Activated CD8-positive, alpha-beta memory T cell treated with anti-CD3 and anti-CD28 coated beads for 24 hours (primary cell): ENCODE measurements around the gene NUP54.

Source experiments
- DNase-seq: peaks from one replicate; pipeline ENCODE4 v3.0.0-alpha.2; 2020

The NUP54 gene

DNA sequence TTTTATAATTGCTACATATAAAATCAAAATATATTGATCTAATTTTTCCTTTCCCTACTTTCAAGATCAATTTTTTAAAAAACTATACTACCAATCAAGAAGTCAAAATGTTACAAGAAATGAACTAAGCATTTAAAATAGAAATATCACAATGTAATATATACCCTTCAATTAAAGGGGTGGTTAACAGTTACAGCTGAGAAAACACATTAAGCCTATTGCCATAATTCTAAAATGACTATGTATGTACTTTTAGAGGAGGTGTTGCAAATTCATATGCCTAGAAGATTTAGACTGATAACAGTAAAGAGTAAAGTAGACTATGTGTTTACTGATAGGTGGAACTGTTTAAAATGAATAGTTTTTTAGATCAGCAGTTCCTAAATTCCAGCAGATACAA is 3.7 kb downstream of the NUP54 start:
- DNase-seq, result no peak

DNA sequence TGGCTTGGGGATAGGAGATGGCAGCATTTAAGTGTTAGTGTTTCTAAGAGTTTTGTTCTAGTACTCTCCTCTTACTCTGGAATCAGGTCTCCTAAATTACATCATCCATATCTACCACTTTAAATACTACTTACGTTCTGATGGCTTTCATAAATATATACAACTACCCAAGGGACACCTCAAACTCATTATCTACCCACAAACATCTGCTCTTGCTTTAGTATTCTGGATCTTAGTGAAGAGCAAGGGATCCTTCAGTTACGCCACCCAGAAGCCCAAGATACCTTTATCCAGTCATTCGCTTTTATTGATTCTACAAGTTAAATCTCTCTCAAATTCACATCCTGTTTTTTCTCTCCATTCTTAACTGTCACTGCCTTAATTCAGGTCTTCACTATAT is 7.0 kb downstream of the NUP54 start:
- DNase-seq, result no peak

DNA sequence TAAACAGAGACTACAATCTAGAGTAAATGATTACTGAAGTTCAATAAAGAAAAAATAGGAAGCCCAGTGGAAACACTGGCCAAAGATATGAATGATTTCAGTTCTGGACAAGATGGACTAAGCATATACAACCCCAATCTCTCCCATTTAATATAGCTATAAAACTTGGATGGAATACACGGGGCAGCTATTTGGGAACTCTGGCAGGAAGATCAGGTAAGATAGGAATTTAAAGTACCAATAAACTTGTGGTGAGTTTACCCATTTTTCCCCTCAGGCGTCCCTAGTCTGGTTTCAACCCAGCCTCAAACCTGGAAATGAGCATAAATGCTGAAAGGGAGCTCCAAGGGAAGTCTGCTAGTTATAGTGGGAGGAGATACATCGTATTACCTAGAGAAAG is 20.4 kb downstream of the NUP54 start:
- DNase-seq, result no peak

DNA sequence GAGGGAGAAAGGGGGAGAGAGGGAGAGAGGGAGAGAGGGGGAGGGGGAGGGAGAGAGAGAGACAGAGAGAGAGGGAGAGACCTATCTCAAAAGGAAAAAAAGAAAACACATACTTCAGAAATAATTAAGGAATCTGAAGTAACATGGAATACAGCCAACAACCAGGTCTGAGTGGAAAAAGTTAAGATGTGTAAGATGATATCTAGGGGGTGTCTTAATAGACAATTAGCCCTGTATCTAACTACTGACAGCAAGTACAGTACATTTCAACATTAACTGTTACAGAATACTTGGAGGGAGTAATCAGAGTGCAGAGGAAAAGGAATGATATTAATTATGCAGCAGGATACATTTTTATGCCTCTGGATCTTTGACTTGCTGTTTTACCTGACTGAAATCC is 22.4 kb downstream of the NUP54 start:
- no peak for DNase-seq

DNA sequence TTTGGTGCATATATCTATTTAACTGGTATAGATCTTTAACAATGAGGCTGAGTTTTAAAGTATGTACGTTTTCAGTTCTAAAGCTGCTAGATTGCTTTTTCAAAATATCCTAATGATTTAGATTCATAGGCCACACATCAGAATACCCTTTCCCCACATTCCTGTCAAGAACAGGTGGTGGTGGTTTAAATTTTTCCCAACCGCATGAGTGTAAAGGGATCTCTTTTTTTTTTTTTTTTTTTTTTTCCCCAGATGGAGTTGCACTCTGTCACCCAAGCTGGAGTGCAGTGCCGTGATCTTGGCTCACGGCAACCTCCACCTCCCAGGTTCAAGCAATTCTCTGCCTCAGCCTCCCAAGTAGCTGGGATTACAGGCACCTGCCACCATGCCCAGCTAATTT is 28.0 kb downstream of the NUP54 start:
- no peak for DNase-seq

DNA sequence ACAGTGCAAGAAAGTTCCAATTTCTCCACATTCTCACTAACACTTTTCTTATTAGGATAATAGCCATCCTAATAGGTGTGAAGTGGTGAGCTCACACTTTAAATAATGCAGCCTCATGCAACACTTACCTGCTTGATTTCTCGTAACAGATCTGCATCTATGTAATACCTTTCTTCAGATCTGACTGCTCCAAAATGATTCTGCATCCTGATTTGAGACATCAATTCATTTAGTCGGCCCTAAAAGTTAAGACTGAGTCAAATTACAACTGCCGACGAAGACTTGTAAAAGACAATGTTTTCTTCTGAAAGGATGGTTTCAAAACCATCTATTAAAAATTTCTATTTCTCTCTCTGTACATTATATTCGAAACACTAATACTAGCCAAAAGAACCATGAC is 30.7 kb downstream of the NUP54 start:
- DNase-seq, result no peak

DNA sequence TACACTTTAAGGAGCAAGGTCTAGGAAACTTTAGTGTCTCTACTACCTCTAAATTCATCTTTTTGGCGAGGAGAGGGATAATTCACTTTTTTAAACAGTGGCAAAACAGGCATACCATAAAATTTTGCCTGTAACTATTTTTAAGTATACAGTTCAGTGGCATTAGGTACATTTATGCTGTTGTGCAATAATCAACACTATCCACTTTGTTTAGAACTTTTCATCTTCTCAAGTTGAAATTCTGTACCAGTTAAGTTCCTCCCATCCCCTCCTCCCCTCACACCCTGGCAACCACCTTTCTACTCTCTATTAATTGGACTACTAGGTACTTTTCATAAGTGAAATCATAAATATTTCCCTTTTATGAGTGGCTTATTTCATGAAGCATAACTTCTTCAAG is 31.4 kb downstream of the NUP54 start:
- no peak for DNase-seq

DNA sequence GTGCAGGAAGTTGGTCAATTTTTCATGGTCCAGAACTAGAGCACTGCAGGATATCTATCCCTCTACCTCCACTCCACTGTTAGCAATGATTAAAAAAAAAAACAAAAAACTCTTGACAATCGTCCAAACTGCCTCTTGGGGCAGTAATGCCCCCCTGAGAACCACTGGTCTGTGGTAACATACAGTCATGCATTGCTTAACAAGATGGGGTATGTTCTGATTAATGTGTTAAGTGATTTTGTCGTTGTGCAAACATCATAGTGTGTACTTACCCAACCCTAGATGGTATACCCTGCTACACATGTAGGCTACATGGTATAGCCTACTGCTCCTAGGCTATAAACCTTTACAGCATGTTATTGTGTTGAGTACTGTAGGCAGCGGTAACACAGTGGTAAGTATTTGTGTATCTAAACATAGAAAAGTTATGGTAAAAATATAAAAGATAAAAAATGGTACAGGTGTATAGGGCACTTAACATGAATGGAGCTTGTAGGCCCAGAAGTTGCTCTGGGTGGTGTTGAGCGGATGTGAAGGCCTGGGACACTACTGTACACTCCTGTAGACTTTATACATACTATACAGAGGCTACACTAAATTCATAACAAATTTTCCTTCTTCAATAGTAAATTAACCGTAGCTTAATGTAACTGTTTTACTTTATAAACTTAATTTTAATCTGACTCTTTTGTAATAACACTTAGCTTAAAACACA is 39.6 kb downstream of the NUP54 start:
- no peak for DNase-seq

DNA sequence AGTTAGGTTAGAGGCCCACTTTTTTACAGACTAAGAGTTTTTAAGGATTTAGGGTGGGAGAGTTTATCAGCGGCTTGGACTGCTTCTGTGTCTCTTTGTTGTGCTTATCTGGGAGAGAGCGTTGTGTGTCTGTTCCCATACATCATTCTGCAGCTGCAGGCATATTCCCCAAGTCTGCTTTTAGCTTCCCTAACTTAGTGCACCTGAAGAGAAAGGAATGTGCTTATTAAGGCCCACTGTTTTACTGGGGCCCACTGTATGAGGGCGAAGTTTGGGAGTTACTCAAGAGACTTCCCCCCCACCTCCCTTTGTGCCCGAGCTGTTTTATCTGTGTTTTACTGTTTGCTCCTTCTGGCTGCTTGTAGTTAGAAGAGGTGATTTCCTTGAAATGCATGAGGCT is 41.8 kb downstream of the NUP54 start:
- DNase-seq, result no peak

DNA sequence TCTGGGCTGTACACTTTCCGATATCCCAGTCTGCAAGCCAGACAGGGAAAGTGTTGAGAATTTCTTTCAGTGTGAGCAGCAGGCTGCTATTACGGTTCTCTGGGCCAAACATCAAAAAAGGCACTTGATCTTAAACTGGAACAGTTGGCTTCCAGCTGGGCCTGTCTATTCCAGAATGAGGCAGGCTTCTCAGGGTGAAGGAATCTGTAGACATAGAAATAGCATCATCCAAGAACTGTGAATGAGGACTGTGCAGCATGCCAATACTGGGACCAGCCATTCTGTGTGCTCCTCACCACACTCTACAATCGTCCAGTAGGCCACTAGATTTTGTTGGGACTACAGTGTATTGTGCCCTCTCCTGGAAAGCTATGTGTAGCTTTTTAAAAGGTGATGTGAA is 42.5 kb downstream of the NUP54 start:
- DNase-seq, result no peak

DNA sequence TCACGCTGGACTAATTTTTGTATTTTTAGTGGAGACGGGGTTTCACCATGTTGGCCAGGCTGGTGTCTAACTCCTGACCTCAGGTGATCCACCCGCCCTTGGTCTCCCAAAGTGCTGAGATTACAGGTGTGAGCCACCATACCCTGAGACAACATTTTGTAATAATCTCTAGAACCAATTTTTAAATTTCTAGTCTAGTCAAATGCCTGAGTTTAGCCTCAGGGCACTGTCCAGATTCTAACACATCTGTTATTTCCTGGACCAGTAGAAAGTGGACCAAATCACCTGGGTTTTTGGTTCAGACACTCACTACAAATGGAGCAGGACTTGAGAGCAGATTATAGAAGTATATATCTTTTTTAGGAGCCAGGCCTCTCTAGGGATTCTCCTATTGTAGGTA is 52.1 kb downstream of the NUP54 start:
- DNase-seq, result no peak

DNA sequence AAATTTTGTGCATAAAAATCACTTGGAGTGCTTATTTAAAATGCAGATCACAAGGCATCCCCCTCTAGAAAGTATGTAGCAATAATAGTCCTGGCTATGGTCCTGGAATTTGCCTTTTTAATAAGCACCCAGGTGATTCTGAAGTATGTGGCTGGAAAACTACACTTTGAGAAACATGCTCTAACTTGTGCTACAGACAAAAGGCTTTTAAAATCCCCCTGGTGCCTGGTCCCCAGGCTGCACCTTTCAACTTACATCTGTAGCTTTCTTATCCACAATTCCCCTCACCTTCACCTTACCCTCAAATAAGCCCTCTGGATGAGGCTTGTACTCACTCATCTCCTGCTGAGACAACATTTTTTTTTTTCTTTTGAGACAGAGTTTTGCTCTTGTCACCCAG is 52.6 kb downstream of the NUP54 start:
- no peak for DNase-seq

DNA sequence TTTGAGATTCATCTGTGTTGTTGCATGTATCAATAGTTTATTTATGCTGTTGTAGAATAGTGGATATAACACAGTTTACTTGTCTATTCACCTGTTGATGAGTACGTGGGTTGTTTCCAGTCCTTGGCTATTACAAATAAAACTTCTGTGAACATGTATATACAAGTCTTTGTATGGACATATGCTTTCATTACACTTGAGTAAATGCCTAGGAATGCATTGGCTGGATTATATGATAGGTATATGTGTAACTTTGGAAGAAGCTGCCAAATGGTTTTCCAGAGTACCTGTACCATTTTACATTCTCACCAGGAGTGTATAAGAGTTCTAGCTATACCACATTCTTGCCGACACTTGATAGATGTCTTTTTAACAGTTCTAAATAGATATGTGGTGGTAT is 57.1 kb downstream of the NUP54 start:
- no peak for DNase-seq

DNA sequence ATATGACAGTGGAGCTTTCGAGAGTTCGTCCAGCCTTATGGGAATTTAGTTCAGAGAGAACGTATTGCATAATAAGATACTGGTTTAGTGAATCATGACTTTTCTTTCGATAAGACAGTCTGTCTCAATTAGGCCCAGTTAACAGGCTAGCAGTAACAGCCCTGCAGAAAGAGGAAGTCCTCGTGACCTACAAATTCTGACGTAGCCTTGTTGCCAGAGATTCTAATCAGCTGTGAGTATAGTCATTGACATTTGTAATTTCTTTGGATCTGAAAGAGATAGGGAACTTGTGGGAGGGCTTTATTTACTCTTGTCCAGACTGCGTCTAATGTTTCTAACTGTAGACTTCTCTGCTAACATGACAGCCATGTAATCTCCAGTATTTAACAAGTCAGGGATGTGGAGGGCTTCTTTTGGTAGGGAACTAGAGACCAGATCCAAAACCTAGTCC is 57.9 kb downstream of the NUP54 start:
- DNase-seq, result no peak

DNA sequence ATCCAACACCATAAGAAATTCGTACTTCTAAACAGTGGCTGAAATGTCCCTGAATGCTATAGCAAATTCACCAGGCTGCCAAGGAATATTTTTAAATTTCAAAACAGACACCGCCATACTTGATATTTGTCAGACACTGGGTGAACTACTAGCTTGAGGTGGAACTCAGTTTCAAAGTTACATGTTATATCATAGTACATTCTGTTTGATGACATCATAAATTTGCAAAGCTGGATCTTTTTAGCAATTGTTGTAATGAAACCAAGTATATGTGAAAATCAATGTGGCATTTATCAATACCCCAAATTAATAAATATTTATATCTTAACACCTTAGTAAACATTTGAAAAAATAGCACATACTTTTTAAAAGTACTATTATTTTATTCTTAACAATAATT is 59.5 kb downstream of the NUP54 start:
- DNase-seq, result no peak

DNA sequence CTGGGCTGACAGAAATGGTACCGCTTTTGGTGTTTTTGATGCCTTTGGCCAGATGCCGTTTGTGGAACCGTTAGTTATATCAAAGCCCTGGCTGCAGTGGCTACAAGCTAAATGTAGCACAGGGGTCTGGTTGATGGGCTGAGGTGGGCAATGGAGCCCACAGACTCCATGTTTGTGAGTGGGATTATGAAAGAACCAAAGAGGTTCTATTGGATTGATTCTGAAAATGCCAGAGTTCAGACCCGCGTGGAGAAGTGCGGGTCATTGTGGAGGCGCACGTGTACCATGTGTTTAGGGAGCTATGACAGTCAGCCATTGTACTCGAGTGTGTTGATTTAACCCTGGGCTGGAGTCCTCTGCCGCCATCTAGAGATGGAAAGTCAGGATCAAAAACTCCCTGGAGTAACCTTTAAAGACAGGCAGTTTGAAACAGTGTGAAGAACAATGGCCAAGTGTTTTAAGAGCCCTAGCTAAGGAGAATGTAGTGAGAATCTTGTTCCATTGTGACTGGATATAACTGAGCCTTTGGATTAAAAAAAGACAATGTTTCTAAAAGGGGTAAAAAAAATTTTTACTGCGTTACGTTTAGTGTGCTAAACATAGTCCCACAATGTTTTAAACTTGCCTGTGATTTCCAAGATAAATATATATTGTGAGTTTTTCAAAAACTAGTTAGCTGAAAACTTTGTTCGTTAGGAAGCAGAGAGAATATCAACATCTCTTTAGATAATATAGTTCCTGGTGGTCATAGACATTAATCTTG is 61.0 kb downstream of the NUP54 start:
- no peak for DNase-seq

DNA sequence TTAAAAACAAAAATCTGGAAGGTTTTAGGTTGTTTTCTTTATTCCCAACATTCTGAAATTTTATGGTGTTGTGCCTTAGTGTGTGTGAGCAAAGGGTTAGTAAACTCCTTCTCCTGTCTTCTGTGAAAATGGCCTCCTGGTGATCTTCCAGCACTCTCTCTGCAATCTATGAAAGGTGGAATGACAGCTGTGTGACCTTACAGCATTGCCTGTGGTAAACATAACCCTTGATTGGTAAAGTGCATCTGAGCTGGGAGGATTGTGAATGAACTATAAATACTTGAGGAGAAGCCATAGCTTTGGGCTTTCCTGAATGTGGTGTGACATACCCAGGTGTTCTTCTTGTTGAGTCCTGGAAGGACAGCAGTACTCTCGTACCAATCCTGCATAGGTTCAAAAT is 63.7 kb downstream of the NUP54 start:
- DNase-seq, result no peak

DNA sequence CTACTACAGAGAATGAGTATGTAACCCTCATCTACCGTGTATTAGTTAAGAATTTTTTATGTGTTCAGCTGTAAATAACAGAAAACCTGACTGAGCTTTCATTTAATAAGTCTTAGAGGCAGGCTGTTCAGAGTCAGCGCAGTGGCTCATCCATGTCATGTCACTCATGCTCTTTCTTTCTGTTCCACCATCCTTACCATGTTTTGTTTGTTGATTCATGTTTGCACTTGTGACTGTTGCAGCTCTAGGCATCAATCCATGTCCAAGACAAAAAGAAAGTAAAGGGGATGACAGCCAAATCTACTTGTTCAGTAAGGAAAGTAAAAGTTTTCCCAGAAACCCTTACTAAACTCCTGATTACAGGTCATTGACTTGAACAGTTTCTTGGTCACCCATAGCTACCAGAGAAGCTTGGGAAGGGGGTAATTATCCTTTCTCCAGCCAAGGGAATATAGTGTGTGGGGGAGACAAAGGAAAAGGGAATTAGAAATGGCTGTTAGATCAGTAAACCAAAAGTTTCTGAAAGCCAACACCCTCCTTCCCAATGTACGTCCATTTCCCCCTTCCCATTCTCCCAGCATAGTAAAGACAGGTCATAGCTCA is 64.7 kb downstream of the NUP54 start:
- DNase-seq, result no peak

DNA sequence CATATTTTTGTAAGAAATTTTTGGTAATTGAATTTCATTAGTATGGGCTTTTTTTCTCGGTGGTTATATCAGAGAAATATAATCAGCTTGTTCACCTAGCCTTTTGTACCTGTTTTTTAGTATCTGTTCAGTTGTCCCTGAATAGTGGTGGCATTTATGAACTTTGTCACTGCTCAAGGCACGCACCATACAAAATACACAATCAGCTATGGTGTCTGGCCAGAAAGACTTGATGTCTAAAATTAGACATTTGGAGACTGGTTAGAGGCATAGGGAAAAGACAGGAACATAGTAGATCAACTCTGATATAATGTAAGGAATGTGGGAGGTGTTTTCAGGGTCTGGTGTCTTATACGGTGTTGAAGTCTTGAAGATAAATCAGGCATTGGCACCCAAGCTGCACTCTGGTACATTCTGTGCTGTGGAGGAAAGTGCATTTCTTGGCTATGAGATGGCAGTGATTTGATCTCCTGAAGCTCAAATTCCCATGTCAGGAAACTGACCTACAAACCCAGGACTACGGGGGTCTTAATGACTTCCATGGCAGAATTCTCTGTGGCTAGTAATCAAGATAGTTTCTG is 70.1 kb downstream of the NUP54 start:
- no peak for DNase-seq

DNA sequence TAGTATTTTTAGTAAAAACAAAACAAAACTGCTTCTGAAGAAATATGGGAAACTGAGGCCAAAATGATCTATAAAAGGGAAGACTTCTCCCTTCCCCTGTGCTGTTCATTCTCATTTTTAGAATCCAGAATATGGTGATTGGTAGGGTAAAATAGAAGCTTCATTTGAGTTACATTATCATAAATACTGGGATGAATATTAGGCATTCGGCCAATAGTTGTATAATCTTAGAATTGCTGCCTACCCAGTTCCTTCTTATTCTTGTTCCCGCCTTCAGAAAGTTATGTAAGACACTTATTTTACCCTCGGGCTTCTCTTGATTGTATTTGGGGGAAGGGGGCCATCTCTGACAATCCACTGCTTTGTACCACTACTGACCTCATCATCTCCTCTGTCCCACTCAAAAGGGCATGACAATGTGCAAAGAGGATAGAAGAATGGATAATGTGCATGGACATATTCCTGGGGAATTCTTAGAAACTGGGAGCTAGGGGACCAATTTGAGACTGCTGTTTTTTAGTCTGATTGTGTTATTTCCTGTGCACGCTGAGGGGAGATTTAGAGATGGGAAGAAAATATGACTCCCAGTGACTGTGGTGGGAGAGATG is 73.1 kb downstream of the NUP54 start:
- no peak for DNase-seq

DNA sequence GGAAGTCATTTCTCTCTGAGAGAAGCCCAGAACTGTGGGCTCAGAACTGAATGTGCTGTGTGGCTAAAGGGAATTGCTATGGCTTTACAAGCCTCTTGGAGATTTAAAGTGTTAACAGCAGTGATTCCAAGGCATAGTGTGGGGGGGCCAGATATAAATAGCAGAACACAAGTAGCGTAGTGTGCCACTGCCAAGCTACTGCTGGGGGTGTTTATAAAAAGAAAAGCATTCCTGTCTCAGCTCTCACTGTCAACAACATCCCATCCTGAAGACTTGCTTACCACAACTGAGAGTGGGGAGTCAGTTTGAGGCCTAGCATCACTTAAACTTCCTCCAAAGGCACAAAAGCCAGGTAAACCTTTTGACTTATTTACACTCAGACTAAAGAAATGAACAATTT is 73.7 kb downstream of the NUP54 start, which contains the start of gene ART3:
ART3 (plus strand) TSS at position 242 of the 400 bp plus-strand sequence. CDS start 1,181 bp downstream, outside the sequence.
- no peak for DNase-seq

DNA sequence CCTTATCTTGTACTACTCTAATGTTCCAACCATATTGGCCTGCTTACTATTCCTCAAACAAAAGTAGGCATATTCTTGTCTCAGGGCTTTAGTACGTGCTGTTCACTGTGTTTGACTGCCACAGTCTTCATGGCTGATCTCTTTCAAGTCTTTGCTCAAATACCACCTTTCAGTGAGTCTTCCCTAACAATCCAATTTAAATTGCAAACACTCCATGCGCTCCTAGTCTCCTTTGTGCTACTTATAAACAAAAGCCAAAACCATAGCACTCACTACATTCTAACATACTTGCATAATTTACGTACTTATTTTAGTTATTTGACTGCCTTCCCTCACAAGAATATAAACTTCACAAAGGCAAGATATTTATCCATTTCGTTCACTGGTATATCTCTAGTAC is 75.4 kb downstream of the NUP54 start:
- no peak for DNase-seq

DNA sequence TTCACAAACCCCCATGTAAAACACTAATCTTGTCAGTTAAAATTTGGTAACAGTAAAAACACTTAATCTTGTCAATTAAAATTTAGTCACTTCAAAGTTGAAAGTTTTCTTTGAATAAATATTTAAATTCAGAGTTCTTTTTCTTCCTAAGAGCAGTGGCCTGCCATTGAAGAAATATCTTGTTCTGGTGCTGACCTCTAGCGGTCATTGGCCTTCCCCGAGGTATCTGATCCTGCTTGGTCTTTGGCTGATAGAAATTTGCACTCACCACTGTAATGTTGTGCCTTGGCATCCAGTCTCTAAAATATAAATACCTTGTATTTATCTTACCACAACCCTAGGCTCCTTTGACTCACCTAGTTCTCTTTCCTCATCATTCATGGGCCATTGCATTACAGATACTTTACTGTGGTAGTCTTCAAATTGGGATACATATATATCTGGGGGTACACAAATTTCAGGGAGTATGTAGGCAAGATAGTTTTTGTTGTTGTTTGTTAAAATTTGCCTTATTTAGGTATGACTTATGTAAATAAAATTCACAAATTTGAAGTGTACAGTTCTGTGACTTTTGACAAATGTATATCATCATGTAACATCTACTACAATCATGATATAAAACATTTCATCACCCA is 80.4 kb downstream of the NUP54 start:
- peak; percentile 80 for DNase-seq
